ENCODE results near the gene SPG11. TPM values are rescaled to one million over a fixed set of nuclear protein-coding genes. Genes with fewer than 3 reads are reported as not detected.

SPG11 gene
- total and polyA plus RNA-seq, 9 of the 15 experiments (the other 6 are each of a cell fraction or from before 2014, with no cell fraction given) = 23.3 to 71.2 (median 45.6) TPM

DNA sequence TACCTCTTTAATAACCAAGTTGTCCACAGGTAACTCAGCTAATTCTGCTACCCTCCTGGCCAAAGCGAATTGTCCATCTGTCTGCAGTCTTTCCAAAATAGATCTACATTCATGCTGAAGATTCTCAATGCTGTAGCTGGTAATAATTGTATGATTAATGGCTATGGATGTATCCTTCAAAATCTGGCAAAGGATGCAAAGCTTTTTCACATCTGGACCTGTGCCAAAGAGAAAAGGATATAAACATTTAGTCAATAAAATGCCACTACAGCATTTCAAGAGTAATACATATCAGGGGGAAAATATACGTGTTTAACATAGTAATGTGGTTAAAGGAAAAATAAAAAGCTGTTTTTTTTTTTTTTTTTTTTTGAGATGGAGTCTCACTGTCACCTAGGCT lies 77.8 kb downstream of the SPG11 start:
- TF ChIP-seq NUFIP1 (IDR thresholded peaks at IDR 0.05; ENCODE audit: partially characterized antibody) = no peak
- TF ChIP-seq ZBTB12 (CRISPR knock-in tag; IDR thresholded peaks at IDR 0.05) = no peak
- no peak for TF ChIP-seq THAP7 (CRISPR knock-in tag; IDR thresholded peaks at IDR 0.05)
- TF ChIP-seq NFIC (IDR thresholded peaks at IDR 0.05) = peak; percentile 57; the same call in 1 of the 2 replicates
- DNase-seq (ENCODE audit: extremely low read depth in 1 of 4, low spot score in 3 of 4) = no peak
- Histone ChIP-seq H3K79me2 (ENCODE audit: control insufficient read depth, insufficient read depth, low read length) (no peaks in the 10 kb centered on the region), H3K9ac (ENCODE audit: insufficient read depth in 1 of 2, low read depth in 2 of 2, low read length in 2 of 2) (no peak overlapping the region), H3K27me3 (ENCODE audit: control insufficient read depth in 2 of 2, insufficient read depth in 2 of 2, low read length in 2 of 2) (no peaks in the 10 kb centered on the region), H3K27ac (ENCODE audit: extremely low read depth, low read depth, low read length) (no peak overlapping the region), H3K4me1 (replicated peaks in 1 of 2; ENCODE audit: control insufficient read depth in 2 of 2, insufficient read depth in 2 of 2, low read length in 2 of 2) (no peaks in the 10 kb centered on the region), H3K9me3 (replicated peaks; ENCODE audit: control insufficient read depth, insufficient read depth, low read depth, low read length) (no peaks in the 10 kb centered on the region), H3K4me2 (ENCODE audit: insufficient read depth, low read length) (no peak overlapping the region), H3K9me1 (ENCODE audit: control insufficient read depth, insufficient read depth, low read length) (no peaks in the 10 kb centered on the region), H4K20me1 (replicated peaks; ENCODE audit: control insufficient read depth, insufficient read depth, low read length) (no peaks in the 10 kb centered on the region), H3K36me3 (ENCODE audit: control insufficient read depth, insufficient read depth, low read length) (peaks cover 89% of the 10 kb centered on the region; the same call in 2 of the 3 replicates), H2AFZ (ENCODE audit: low read depth, low read length) (no peak overlapping the region), H3K4me3 (no peak overlapping the region)
- CTCF ChIA-PET (ENCODE audit: low intra/inter-chr PET ratio) = no interaction called here
- POLR2A ChIA-PET = interaction anchor here (0.6 to 0.7 kb wide), 3 partner anchors 23 to 150 kb away, joined by 3 to 5 read pairs (median 5); partner anchors contain the start of gene TRIM69
- intact Hi-C loops (cut with micrococcal nuclease) (no loop called here), in situ Hi-C loops (cut with MboI) (no loop called here)
- FAIRE-seq = no peak
- 100% methylated on average over 2 of the region's 2 CpGs for WGBS (ENCODE audit: insufficient coverage, low coverage, missing lambda C conversion rate)
- no TSS peak for BruUV-seq (replicated peaks)
- ATAC-seq = no peak

Data from K562 (cell line).